ENCODE results near the gene GGCX. TPM values are rescaled to one million over a fixed set of nuclear protein-coding genes. Genes with fewer than 3 reads are reported as not detected.

Gene GGCX
- total and polyA plus RNA-seq, 8 donors = 15.7 to 43.4 (median 27.1) TPM

- Histone ChIP-seq H3K36me3 (peaks cover 0 to 48% (median 8%) of the 10 kb centered on the region in 3 donors), H3K27ac (peak overlapping the region in 1 of 4 donors; percentile 30)
- FAIRE-seq = no peak
Observed at GRCh38 chr2:85551698-85552678, 9.3 kb downstream of the GGCX start.

GRCh38 chr2:85550486-85550885 lies 10.8 kb downstream of the GGCX start:
- Histone ChIP-seq H3K4me1 (peaks cover 0 to 11% (median under 1%) of the 10 kb centered on the region in 3 donors), H3K36me3 (peaks cover 0 to 49% (median 16%) of the 10 kb centered on the region in 3 donors), H3K27me3 (no peaks in the 10 kb centered on the region), H3K27ac (peak overlapping the region in 1 of 4 donors; percentile 28), H3K9me3 (no peaks in the 10 kb centered on the region), H3K4me3 (no peak overlapping the region)
- intact Hi-C loops (cut with DNase I) = loop anchor here (5.0 to 10.0 kb wide), 2 partner anchors 126 to 128 kb away; no protein-coding TSS in a partner anchor
- 82 to 89% methylated on average over 10 of the region's 10 CpGs for WGBS, 2 donors
- ATAC-seq = no peak
- FAIRE-seq = no peak
- no peak for DNase-seq
- no peak for TF ChIP-seq CTCF (IDR thresholded peaks at IDR 0.05)

More at GRCh38 chr2:85551698-85552678, 9.3 kb downstream of the GGCX start:
- intact Hi-C loops (cut with DNase I) = loop anchor here (5.0 to 10.0 kb wide), 2 partner anchors 127 to 130 kb away; no protein-coding TSS in a partner anchor
- WGBS, 2 donors = 45 to 53% methylated on average over 9 of the region's 9 CpGs
- Histone ChIP-seq H3K4me1 (peaks cover 0 to 11% (median 0%) of the 10 kb centered on the region in 3 donors), H3K27me3 (no peaks in the 10 kb centered on the region), H3K4me3 (no peak overlapping the region), H3K9me3 (no peaks in the 10 kb centered on the region)
- TF ChIP-seq CTCF (IDR thresholded peaks at IDR 0.05) = peak; percentile 75 to 87 (median 85)
- DNase-seq (peak; percentile 80 to 91 (median 86)), ATAC-seq (peak; percentile 60 to 92 (median 80))

GRCh38 chr2:85549826-85550225 lies 11.5 kb downstream of the GGCX start:
- ATAC-seq (no peak), DNase-seq (no peak), FAIRE-seq (no peak)
- intact Hi-C loops (cut with DNase I) = loop anchor here (5.0 to 10.0 kb wide), 2 partner anchors 125 to 128 kb away; no protein-coding TSS in a partner anchor
- no peak for TF ChIP-seq CTCF (IDR thresholded peaks at IDR 0.05)
- whole genome bisulfite sequencing, 2 donors = 55 to 56% methylated on average over 4 of the region's 4 CpGs
- no peaks in the 10 kb centered on the region for H3K27me3 ChIP-seq
- peaks cover 0 to 50% (median 22%) of the 10 kb centered on the region in 3 donors for H3K36me3 ChIP-seq
- H3K4me1 ChIP-seq = peaks cover 0 to 11% (median 5%) of the 10 kb centered on the region in 3 donors
- H3K4me3 ChIP-seq = no peak overlapping the region
- peak overlapping the region in 1 of 4 donors; percentile 28 for H3K27ac ChIP-seq
- H3K9me3 ChIP-seq = no peaks in the 10 kb centered on the region

- intact Hi-C loops (cut with DNase I) = no loop called here
- no peaks in the 10 kb centered on the region for H3K27me3 ChIP-seq
- H3K27ac ChIP-seq = no peak overlapping the region
- TF ChIP-seq CTCF (IDR thresholded peaks at IDR 0.05) = no peak
- H3K9me3 ChIP-seq = no peaks in the 10 kb centered on the region
- peaks cover 0 to 50% (median 29%) of the 10 kb centered on the region in 3 donors for H3K36me3 ChIP-seq
- DNase-seq (no peak), FAIRE-seq (no peak), ATAC-seq (no peak)
- 78 to 80% methylated on average over 10 of the region's 10 CpGs for WGBS, 2 donors
- peaks cover 0 to 14% (median 5%) of the 10 kb centered on the region in 3 donors for H3K4me1 ChIP-seq
- H3K4me3 ChIP-seq = no peak overlapping the region
Observed at GRCh38 chr2:85549095-85549494, 12.2 kb downstream of the GGCX start.

Data from pancreas (tissue), 10 donors.